Upper lobe of left lung (tissue), 4 donors: ENCODE data around the gene KCNAB3.

ENCODE experiments used
- POLR2AphosphoS5 ChIP-seq, 2 donors: sonication (generic); formaldehyde crosslinking; IDR thresholded peaks; one replicate each; pipeline ENCODE4 v1.5.1; 2017; ENCODE audit warnings: antibody characterized with exemption in 2 of 2
- TF ChIP-seq, protein P1 (sequence below), 6 experiments: fragments of 450-650 bp in 4 of 6; fragments of 200-600 bp in 2 of 6; sonication (generic) in 2 of 6; IDR thresholded peaks; one replicate each; pipeline ENCODE4 v1.5.1; 2016 to 2019; ENCODE audit warnings: antibody characterized with exemption in 6 of 6

DNA sequence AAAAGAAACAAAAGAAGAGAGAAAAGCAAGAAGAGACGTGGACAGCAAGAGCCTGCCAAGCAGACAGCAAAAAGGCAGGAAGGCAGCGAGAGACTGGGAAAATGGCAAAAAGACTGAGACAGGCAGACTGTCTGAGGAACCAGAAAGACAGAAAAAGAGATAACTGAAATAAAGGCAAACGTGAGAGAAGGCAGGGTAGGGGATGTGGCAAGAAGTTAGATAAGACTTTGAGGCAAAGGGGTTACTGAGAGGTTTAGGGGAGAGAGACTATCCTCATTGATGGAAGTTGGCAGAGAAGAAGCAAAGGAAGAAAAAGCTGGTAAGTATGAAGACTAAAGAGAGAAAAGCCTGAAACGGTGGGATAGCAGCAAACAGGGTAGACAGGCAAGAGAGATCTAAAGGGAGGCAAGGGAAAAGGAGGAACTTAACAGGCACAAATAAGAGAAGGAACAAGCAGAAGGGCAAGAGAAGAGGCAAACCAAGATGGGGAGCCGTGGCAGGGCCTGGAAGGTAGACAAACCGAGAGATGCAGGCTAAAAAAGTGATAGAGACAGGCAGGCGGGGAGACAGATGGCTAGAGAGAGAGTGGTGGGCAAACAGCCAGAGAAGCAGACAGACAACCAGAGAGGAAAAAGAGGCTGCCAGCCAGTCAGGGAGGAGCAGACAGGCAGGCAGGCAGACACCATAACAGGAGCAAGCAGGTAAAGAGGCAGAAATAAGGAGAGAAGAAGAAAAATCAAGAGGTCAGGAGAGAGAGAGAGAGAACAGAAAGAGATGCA lies 48.2 kb downstream of the KCNAB3 start:
- TF ChIP-seq, protein P1, sequence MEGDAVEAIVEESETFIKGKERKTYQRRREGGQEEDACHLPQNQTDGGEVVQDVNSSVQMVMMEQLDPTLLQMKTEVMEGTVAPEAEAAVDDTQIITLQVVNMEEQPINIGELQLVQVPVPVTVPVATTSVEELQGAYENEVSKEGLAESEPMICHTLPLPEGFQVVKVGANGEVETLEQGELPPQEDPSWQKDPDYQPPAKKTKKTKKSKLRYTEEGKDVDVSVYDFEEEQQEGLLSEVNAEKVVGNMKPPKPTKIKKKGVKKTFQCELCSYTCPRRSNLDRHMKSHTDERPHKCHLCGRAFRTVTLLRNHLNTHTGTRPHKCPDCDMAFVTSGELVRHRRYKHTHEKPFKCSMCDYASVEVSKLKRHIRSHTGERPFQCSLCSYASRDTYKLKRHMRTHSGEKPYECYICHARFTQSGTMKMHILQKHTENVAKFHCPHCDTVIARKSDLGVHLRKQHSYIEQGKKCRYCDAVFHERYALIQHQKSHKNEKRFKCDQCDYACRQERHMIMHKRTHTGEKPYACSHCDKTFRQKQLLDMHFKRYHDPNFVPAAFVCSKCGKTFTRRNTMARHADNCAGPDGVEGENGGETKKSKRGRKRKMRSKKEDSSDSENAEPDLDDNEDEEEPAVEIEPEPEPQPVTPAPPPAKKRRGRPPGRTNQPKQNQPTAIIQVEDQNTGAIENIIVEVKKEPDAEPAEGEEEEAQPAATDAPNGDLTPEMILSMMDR (IDR thresholded peaks at IDR 0.05), result no peak
- TF ChIP-seq POLR2AphosphoS5 (IDR thresholded peaks at IDR 0.05), result no peak
